K562 (cell line): ENCODE data around the gene GREB1. TPM values are rescaled to one million over a fixed set of nuclear protein-coding genes. Genes with fewer than 3 reads are reported as not detected.
A peak's percentile ranks its signal among the peaks of the same experiment; 100 is the strongest.

Experiments used
- ATAC-seq: fragments of 200-7000 bp; cut with Tn5 transposase; 3 replicates; pipeline ENCODE4 v1.9.1; 2020; ENCODE audit warnings: moderate library complexity
- BruUV-seq: library from RNA; stranded (reverse); fragments of 400-500 nt; replicated peaks from 2 replicates; lab custom pipeline; 2021; lab: Mats Ljungman, UMichigan
- CTCF ChIA-PET: fragments of 300-600 bp; formaldehyde crosslinking; extraction: SDS; loops from one replicate; lab custom pipeline; 2021; ENCODE audit warnings: low intra/inter-chr PET ratio; lab: Yijun Ruan, JAX
- POLR2A ChIA-PET: fragments of 300-600, 350-650 bp; sonication (Branson Sonifier 250); formaldehyde crosslinking; extraction: SDS; loops from one replicate; lab custom pipeline; 2021; ENCODE audit warnings: antibody characterized with exemption, inconsistent platforms; lab: Yijun Ruan, JAX
- DNase-seq, 4 experiments: peaks; one replicate each; pipeline versions ENCODE4 v3.0.0 to v3.0.0-alpha.2; 2011 to 2018; ENCODE audit warnings: low spot score in 3 of 4, mixed read lengths in 3 of 4; ENCODE audit errors: extremely low read depth in 1 of 4
- FAIRE-seq: peaks from 2 replicates; lab custom pipeline; 2011; peaks lifted over from hg19 to GRCh38; lab: Jason Lieb, UNC
- H2AFZ ChIP-seq: 2 replicates; pipeline ENCODE4 v1.6.0; 2011; ENCODE audit warnings: low read depth, low read length, control low read depth, inconsistent platforms
- H3K27ac ChIP-seq: fragments of 200-600 bp; 3 replicates; pipeline ENCODE4 v1.8.0; 2011; ENCODE audit warnings: low read depth, mild to moderate bottlenecking, control low read depth, inconsistent platforms, low read length, moderate library complexity, mixed read lengths; ENCODE audit errors: extremely low read depth
- H3K27me3 ChIP-seq, 2 experiments: fragments of 300-600 bp in 1 of 2; 2 replicates in 1 of 2; 3 replicates in 1 of 2; pipeline versions ENCODE4 v1.6.0 to v1.8.0; 2011; ENCODE audit warnings: inconsistent platforms in 2 of 2, low read length in 2 of 2, mild to moderate bottlenecking in 1 of 2, mixed read lengths in 1 of 2, moderate library complexity in 1 of 2; ENCODE audit not compliant: control insufficient read depth in 2 of 2, insufficient read depth in 2 of 2
- H3K36me3 ChIP-seq: fragments of 300-600 bp; 3 replicates; pipeline ENCODE4 v1.8.0; 2011; ENCODE audit warnings: mild to moderate bottlenecking, low read length, inconsistent platforms; ENCODE audit not compliant: control insufficient read depth, insufficient read depth
- H3K4me1 ChIP-seq, 2 experiments: fragments of 200-600 bp in 1 of 2; replicated peaks in 1 of 2; 2 replicates in 1 of 2; 3 replicates in 1 of 2; pipeline versions ENCODE4 v1.5.1 to v1.8.0; 2011; ENCODE audit warnings: inconsistent platforms in 2 of 2, low read length in 2 of 2, mild to moderate bottlenecking in 1 of 2, mixed read lengths in 1 of 2, moderate library complexity in 1 of 2; ENCODE audit not compliant: control insufficient read depth in 2 of 2, insufficient read depth in 2 of 2
- H3K4me2 ChIP-seq: 2 replicates; pipeline ENCODE4 v1.6.1; 2011; ENCODE audit warnings: low read length, control low read depth, inconsistent platforms, mixed read lengths; ENCODE audit not compliant: insufficient read depth
- H3K4me3 ChIP-seq: fragments of 200-600 bp; sonication (generic), shearing (Covaris generic); 2 replicates; pipeline ENCODE4 v1.5.1; 2016; ENCODE audit warnings: control low read depth, inconsistent platforms
- H3K79me2 ChIP-seq: fragments of 200-600 bp; 3 replicates; pipeline ENCODE4 v1.8.0; 2011; ENCODE audit warnings: low read length, inconsistent platforms; ENCODE audit not compliant: control insufficient read depth, insufficient read depth
- H3K9ac ChIP-seq, 2 experiments: 2 replicates each; pipeline versions ENCODE4 v1.6.0 to v1.6.1; 2011; ENCODE audit warnings: low read depth in 2 of 2, low read length in 2 of 2, control low read depth in 1 of 2, inconsistent platforms in 1 of 2, mild to moderate bottlenecking in 1 of 2, mixed read lengths in 1 of 2; ENCODE audit not compliant: insufficient read depth in 1 of 2
- H3K9me1 ChIP-seq: one replicate; pipeline ENCODE4 v1.6.0; 2011; ENCODE audit warnings: inconsistent platforms, mild to moderate bottlenecking, low read length, moderate library complexity; ENCODE audit not compliant: control insufficient read depth, insufficient read depth
- H3K9me3 ChIP-seq: replicated peaks from 2 replicates; pipeline ENCODE4 v1.5.1; 2011; ENCODE audit warnings: low read depth, low read length, inconsistent platforms; ENCODE audit not compliant: control insufficient read depth, insufficient read depth
- H4K20me1 ChIP-seq: replicated peaks from 2 replicates; pipeline ENCODE4 v1.6.1; 2011; ENCODE audit warnings: low read length, inconsistent platforms, mixed read lengths; ENCODE audit not compliant: control insufficient read depth, insufficient read depth
- ATF7 ChIP-seq: fragments of 450-650 bp; IDR thresholded peaks from 2 replicates; pipeline ENCODE4 v1.7.1; 2014; ENCODE audit warnings: mild to moderate bottlenecking, moderate library complexity
- C11orf30 ChIP-seq: fragments of 450-650 bp; IDR thresholded peaks from 2 replicates; pipeline ENCODE4 v1.6.1; 2016; ENCODE audit warnings: low read depth, mild to moderate bottlenecking
- EP400 ChIP-seq: fragments of 450-650 bp; IDR thresholded peaks from 2 replicates; pipeline ENCODE4 v1.6.1; 2017; ENCODE audit warnings: antibody characterized with exemption, mild to moderate bottlenecking, moderate library complexity
- PURB ChIP-seq: sonication (generic); formaldehyde crosslinking; IDR thresholded peaks from 2 replicates; pipeline ENCODE4 v1.9.0; 2021; ENCODE audit warnings: low read depth, mild to moderate bottlenecking, missing genetic modification reagents
- RBM39 ChIP-seq: fragments of 200-400 bp; formaldehyde crosslinking; optimal IDR thresholded peaks from 2 replicates; pipeline ENCODE3; 2018; ENCODE audit warnings: low read depth, low read length
- SIRT6 ChIP-seq: IDR thresholded peaks from one replicate; pipeline ENCODE4 v1.6.1; 2012; ENCODE audit warnings: low read depth, mild to moderate bottlenecking, control low read depth, inconsistent platforms, low read length, moderate library complexity
- TRIM28 ChIP-seq: fragments of 450-650 bp; IDR thresholded peaks from 2 replicates; pipeline ENCODE4 v1.6.1; 2017
- U2AF1 ChIP-seq: fragments of 200-400 bp; formaldehyde crosslinking; optimal IDR thresholded peaks from 2 replicates; pipeline ENCODE3; 2017; ENCODE audit warnings: mild to moderate bottlenecking, low read depth, low read length, moderate library complexity
- ZBTB34 ChIP-seq: fragments of 250-450 bp; sonication (Bioruptor Pico); IDR thresholded peaks from 2 replicates; pipeline ENCODE4 v1.8.0; 2021; ENCODE audit warnings: mild to moderate bottlenecking, moderate library complexity
- WGBS: fragments of 100-300 bp; shearing (Covaris generic); methylation state at CpG from one replicate; pipeline ENCODE4 v1.1.6; 2016; ENCODE audit warnings: low coverage, mixed read lengths; ENCODE audit not compliant: insufficient coverage; ENCODE audit errors: missing lambda C conversion rate; 5-methylcytosine and 5-hydroxymethylcytosine counted together
- in situ Hi-C: fragments of 300-500 bp; cut with MboI; formaldehyde crosslinking; loops from 4 replicates; pipeline ENCODE4 v1.15.0; 2018; ENCODE audit warnings: inconsistent platforms, mixed read lengths
- intact Hi-C: fragments of 100-400 bp; cut with micrococcal nuclease; formaldehyde crosslinking; loops from 2 replicates; pipeline ENCODE4 v1.14.2; 2022
- polyA plus RNA-seq, 8 experiments: library from polyadenylated mRNA; depleted of rRNA in 4 of 8; stranded (reverse) in 5 of 8; unstranded in 3 of 8; fragments of >200 nt; fragmentation: Nextera tagmentation in 2 of 8; fragmentation: Illumina TruSeq in 1 of 8; extraction: Ambion mirVana in 2 of 8; extraction: Trizol in 1 of 8; gene quantifications; 2 replicates each; pipeline versions ENCODE4 v1.2.1 to v1.2.3, GENCODE V29; 2011 to 2014; ENCODE audit warnings: inconsistent platforms in 1 of 8, missing spikeins in 1 of 8
- total RNA-seq, 7 experiments: library from RNA; depleted of rRNA in 6 of 7; stranded (reverse); fragments of >200 nt in 6 of 7; fragmentation: Illumina TruSeq in 2 of 7; extraction: Trizol in 2 of 7; gene quantifications; 2 replicates each; pipeline versions ENCODE4 v1.2.1 to v1.2.3, GENCODE V29; 2011 to 2021; ENCODE audit warnings: low replicate concordance in 1 of 7
- TF ChIP-seq, protein P1 (sequence below): fragments of 200-600 bp; sonication (generic); IDR thresholded peaks from one replicate; pipeline ENCODE4 v1.6.1; 2012; ENCODE audit warnings: mild to moderate bottlenecking, low read depth, low read length, inconsistent platforms

The GREB1 gene
- total and polyA plus RNA-seq, 9 of the 15 experiments (the other 6 are each of a cell fraction or from before 2014, with no cell fraction given), result 0.04 to 0.86 (median 0.10) TPM; not detected in 1

DNA sequence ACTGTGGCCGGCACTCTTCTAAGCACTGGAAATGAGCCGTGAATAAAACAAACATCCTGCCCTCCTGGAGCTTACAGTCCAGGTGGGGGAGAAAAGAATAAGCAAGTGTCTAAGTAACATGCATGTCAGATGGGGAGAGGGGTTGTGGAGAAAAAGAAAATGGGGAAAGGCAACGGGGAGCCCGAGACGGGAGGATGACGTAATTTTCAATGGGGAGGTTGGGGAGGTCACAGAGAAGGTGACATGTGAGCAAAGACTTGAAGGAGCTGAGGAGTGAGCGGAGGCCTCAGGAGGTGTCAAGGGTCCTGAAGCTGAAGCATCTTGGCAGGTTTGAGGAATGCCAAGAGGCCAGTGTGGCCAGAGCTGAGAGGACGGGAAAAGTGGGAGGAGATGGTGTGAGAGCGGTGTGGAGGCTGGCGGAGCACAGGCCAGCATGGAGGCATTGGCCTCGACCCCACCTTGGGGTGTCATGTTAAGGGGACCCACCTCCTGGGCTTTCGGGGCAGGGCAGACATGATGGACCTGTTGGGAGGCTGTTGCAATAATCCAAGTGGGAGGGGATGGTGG, 151.1 kb downstream of the GREB1 start:
- BruUV-seq, result no TSS peak
- H3K27ac ChIP-seq, result no peak overlapping the region
- no peaks in the 10 kb centered on the region for H3K79me2 ChIP-seq
- no peak overlapping the region for H2AFZ ChIP-seq
- no peak for ATAC-seq
- WGBS, result 13% methylated on average over 11 of the region's 12 CpGs
- no peaks in the 10 kb centered on the region for H3K9me3 ChIP-seq
- H4K20me1 ChIP-seq, result peaks cover 10% of the 10 kb centered on the region
- intact Hi-C loops (loop anchor here (5.0 kb wide), 3 partner anchors 208 to 853 kb away; a partner anchor contains a TSS), in situ Hi-C loops (no loop called here)
- no peak overlapping the region for H3K4me2 ChIP-seq
- no peak overlapping the region for H3K9ac ChIP-seq
- peaks cover 10 to 50% of the 10 kb centered on the region in 2 experiments; a peak in 3 of 5 replicates for H3K27me3 ChIP-seq
- ChIA-PET POLR2A (interaction anchor here (0.6 kb wide), 1 partner anchor 89 kb away, joined by 3 read pairs; no protein-coding TSS in a partner anchor), CTCF (interaction anchor here (0.5 kb wide), 1 partner anchor 903 kb away, joined by 3 read pairs; no protein-coding TSS in a partner anchor)
- no peak overlapping the region for H3K4me3 ChIP-seq
- H3K36me3 ChIP-seq, result no peaks in the 10 kb centered on the region
- no peak for FAIRE-seq
- H3K4me1 ChIP-seq, result peaks cover 6 to 7% of the 10 kb centered on the region in 2 experiments; a peak in 4 of 5 replicates
- H3K9me1 ChIP-seq, result no peaks in the 10 kb centered on the region
- DNase-seq, result no peak
- TF ChIP-seq ZBTB34 (no peak), EP400 (no peak), SIRT6 (no peak), C11orf30 (no peak), TRIM28 (no peak), U2AF1 (no peak), ATF7 (peak; percentile 73), PURB (CRISPR knock-in tag) (no peak), RBM39 (no peak)
- TF ChIP-seq, protein P1, sequence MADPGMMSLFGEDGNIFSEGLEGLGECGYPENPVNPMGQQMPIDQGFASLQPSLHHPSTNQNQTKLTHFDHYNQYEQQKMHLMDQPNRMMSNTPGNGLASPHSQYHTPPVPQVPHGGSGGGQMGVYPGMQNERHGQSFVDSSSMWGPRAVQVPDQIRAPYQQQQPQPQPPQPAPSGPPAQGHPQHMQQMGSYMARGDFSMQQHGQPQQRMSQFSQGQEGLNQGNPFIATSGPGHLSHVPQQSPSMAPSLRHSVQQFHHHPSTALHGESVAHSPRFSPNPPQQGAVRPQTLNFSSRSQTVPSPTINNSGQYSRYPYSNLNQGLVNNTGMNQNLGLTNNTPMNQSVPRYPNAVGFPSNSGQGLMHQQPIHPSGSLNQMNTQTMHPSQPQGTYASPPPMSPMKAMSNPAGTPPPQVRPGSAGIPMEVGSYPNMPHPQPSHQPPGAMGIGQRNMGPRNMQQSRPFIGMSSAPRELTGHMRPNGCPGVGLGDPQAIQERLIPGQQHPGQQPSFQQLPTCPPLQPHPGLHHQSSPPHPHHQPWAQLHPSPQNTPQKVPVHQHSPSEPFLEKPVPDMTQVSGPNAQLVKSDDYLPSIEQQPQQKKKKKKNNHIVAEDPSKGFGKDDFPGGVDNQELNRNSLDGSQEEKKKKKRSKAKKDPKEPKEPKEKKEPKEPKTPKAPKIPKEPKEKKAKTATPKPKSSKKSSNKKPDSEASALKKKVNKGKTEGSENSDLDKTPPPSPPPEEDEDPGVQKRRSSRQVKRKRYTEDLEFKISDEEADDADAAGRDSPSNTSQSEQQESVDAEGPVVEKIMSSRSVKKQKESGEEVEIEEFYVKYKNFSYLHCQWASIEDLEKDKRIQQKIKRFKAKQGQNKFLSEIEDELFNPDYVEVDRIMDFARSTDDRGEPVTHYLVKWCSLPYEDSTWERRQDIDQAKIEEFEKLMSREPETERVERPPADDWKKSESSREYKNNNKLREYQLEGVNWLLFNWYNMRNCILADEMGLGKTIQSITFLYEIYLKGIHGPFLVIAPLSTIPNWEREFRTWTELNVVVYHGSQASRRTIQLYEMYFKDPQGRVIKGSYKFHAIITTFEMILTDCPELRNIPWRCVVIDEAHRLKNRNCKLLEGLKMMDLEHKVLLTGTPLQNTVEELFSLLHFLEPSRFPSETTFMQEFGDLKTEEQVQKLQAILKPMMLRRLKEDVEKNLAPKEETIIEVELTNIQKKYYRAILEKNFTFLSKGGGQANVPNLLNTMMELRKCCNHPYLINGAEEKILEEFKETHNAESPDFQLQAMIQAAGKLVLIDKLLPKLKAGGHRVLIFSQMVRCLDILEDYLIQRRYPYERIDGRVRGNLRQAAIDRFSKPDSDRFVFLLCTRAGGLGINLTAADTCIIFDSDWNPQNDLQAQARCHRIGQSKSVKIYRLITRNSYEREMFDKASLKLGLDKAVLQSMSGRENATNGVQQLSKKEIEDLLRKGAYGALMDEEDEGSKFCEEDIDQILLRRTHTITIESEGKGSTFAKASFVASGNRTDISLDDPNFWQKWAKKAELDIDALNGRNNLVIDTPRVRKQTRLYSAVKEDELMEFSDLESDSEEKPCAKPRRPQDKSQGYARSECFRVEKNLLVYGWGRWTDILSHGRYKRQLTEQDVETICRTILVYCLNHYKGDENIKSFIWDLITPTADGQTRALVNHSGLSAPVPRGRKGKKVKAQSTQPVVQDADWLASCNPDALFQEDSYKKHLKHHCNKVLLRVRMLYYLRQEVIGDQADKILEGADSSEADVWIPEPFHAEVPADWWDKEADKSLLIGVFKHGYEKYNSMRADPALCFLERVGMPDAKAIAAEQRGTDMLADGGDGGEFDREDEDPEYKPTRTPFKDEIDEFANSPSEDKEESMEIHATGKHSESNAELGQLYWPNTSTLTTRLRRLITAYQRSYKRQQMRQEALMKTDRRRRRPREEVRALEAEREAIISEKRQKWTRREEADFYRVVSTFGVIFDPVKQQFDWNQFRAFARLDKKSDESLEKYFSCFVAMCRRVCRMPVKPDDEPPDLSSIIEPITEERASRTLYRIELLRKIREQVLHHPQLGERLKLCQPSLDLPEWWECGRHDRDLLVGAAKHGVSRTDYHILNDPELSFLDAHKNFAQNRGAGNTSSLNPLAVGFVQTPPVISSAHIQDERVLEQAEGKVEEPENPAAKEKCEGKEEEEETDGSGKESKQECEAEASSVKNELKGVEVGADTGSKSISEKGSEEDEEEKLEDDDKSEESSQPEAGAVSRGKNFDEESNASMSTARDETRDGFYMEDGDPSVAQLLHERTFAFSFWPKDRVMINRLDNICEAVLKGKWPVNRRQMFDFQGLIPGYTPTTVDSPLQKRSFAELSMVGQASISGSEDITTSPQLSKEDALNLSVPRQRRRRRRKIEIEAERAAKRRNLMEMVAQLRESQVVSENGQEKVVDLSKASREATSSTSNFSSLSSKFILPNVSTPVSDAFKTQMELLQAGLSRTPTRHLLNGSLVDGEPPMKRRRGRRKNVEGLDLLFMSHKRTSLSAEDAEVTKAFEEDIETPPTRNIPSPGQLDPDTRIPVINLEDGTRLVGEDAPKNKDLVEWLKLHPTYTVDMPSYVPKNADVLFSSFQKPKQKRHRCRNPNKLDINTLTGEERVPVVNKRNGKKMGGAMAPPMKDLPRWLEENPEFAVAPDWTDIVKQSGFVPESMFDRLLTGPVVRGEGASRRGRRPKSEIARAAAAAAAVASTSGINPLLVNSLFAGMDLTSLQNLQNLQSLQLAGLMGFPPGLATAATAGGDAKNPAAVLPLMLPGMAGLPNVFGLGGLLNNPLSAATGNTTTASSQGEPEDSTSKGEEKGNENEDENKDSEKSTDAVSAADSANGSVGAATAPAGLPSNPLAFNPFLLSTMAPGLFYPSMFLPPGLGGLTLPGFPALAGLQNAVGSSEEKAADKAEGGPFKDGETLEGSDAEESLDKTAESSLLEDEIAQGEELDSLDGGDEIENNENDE, result no peak
